Sigmoid colon (tissue), 4 donors: ENCODE measurements around the gene CDH24.

Experiments
- CTCF ChIP-seq, 4 experiments: fragments of 450-650 bp in 3 of 4; fragments of 200-600 bp in 1 of 4; IDR thresholded peaks; one replicate each; pipeline ENCODE4 v1.5.1; 2016 to 2019; ENCODE audit warnings: antibody characterized with exemption in 4 of 4, mild to moderate bottlenecking in 3 of 4, moderate library complexity in 2 of 4
- EP300 ChIP-seq, 4 donors: sonication (generic); formaldehyde crosslinking; IDR thresholded peaks; one replicate each; pipeline ENCODE4 v1.6.1; 2017; ENCODE audit warnings: antibody characterized with exemption in 4 of 4
- POLR2A ChIP-seq, 2 donors: fragments of 450-650 bp; IDR thresholded peaks; one replicate each; pipeline ENCODE4 v1.6.1; 2016; ENCODE audit warnings: antibody characterized with exemption in 2 of 2, mild to moderate bottlenecking in 2 of 2, moderate library complexity in 2 of 2

GRCh38 chr14:23091294-23092225 lies 34.2 kb upstream of the CDH24 start:
- no peak for TF ChIP-seq CTCF (IDR thresholded peaks at IDR 0.05)
- TF ChIP-seq POLR2A (IDR thresholded peaks at IDR 0.05), result no peak
- no peak for TF ChIP-seq EP300 (IDR thresholded peaks at IDR 0.05)
